H1 (cell line): Measurements from ENCODE around the gene PAPSS2. TPM values are rescaled to one million over a fixed set of nuclear protein-coding genes. Genes with fewer than 3 reads are reported as not detected.

ENCODE experiments used
- CTCF ChIA-PET: fragments of 300-600 bp; sonication (Branson Sonifier 250); formaldehyde crosslinking; loops from one replicate; lab custom pipeline; 2021; ENCODE audit not compliant: partially characterized antibody; lab: Charles Lee
- POLR2A ChIA-PET: fragments of 300-600 bp; sonication (Branson Sonifier 250); formaldehyde crosslinking; loops from one replicate; lab custom pipeline; 2021; ENCODE audit warnings: inconsistent platforms; ENCODE audit not compliant: partially characterized antibody; lab: Charles Lee
- DNase-seq, 2 experiments: peaks; one replicate each; pipeline versions ENCODE4 v3.0.0 to v3.0.0-alpha.2; 2010 to 2022; ENCODE audit warnings: low spot score in 2 of 2, low read depth in 1 of 2, mixed read lengths in 1 of 2
- FAIRE-seq: peaks from 2 replicates; lab custom pipeline; 2011; peaks lifted over from hg19 to GRCh38; lab: Jason Lieb, UNC
- H2AFZ ChIP-seq: 2 replicates; pipeline ENCODE4 v1.8.1; 2012; ENCODE audit warnings: low read length, inconsistent platforms
- H2AK5ac ChIP-seq: 2 replicates; pipeline ENCODE4 v1.6.1; 2013; ENCODE audit warnings: low read depth, low read length
- H2BK120ac ChIP-seq: replicated peaks from 2 replicates; pipeline ENCODE3; 2013; ENCODE audit warnings: low read depth, low read length, inconsistent platforms
- H2BK12ac ChIP-seq: 2 replicates; pipeline ENCODE4 v1.6.1; 2013; ENCODE audit warnings: low read depth, low read length
- H2BK15ac ChIP-seq: 2 replicates; pipeline ENCODE4 v1.6.1; 2013; ENCODE audit warnings: low read length
- H2BK20ac ChIP-seq: 2 replicates; pipeline ENCODE4 v1.6.1; 2013; ENCODE audit warnings: low read length
- H2BK5ac ChIP-seq: 2 replicates; pipeline ENCODE4 v1.6.1; 2013; ENCODE audit warnings: low read depth, low read length
- H3K14ac ChIP-seq: 2 replicates; pipeline ENCODE4 v1.6.1; 2013; ENCODE audit warnings: inconsistent platforms; ENCODE audit not compliant: insufficient read length
- H3K18ac ChIP-seq: 2 replicates; pipeline ENCODE4 v1.6.1; 2013; ENCODE audit warnings: low read length; ENCODE audit errors: extremely low read depth
- H3K23ac ChIP-seq: 2 replicates; pipeline ENCODE4 v1.6.1; 2013; ENCODE audit warnings: inconsistent platforms; ENCODE audit not compliant: insufficient read length
- H3K23me2 ChIP-seq: 2 replicates; pipeline ENCODE4 v1.6.1; 2013; ENCODE audit warnings: low read depth, low read length
- H3K27ac ChIP-seq: 2 replicates; pipeline ENCODE4 v1.6.1; 2011; ENCODE audit warnings: low read depth, low read length, inconsistent platforms
- H3K27me3 ChIP-seq, 4 experiments: replicated peaks in 1 of 4; 1 replicate in 1 of 4; 2 replicates in 3 of 4; pipeline versions ENCODE4 v1.6.1 to v1.8.1; 2011 to 2013; ENCODE audit warnings: low read length in 3 of 4, mild to moderate bottlenecking in 3 of 4, inconsistent platforms in 2 of 4, mixed read lengths in 2 of 4, moderate library complexity in 1 of 4; ENCODE audit not compliant: control insufficient read depth in 3 of 4, insufficient read depth in 3 of 4; ENCODE audit errors: extremely low read depth in 1 of 4
- H3K36me3 ChIP-seq, 4 experiments: 2 replicates each; pipeline versions ENCODE4 v1.6.1 to v1.8.1; 2011 to 2013; ENCODE audit warnings: mild to moderate bottlenecking in 4 of 4, low read length in 3 of 4, moderate library complexity in 2 of 4, control low read depth in 1 of 4, inconsistent platforms in 1 of 4; ENCODE audit not compliant: insufficient read depth in 4 of 4, control insufficient read depth in 2 of 4
- H3K4ac ChIP-seq: replicated peaks from 2 replicates; pipeline ENCODE3; 2013; ENCODE audit warnings: low read length, low read depth, mixed read lengths, inconsistent platforms; ENCODE audit not compliant: insufficient read length
- H3K4me1 ChIP-seq, 4 experiments: replicated peaks in 1 of 4; 1 replicate in 1 of 4; 2 replicates in 3 of 4; pipeline versions ENCODE4 v1.6.1 to v1.8.1; 2011 to 2013; ENCODE audit warnings: low read length in 3 of 4, inconsistent platforms in 2 of 4, mixed read lengths in 1 of 4; ENCODE audit not compliant: insufficient read depth in 4 of 4, control insufficient read depth in 3 of 4
- H3K4me2 ChIP-seq, 2 experiments: 2 replicates each; pipeline versions ENCODE4 v1.6.1 to v1.8.1; 2011 to 2013; ENCODE audit warnings: low read depth in 2 of 2, low read length in 2 of 2, control low read depth in 1 of 2, inconsistent platforms in 1 of 2, mild to moderate bottlenecking in 1 of 2; ENCODE audit not compliant: insufficient read depth in 1 of 2
- H3K4me3 ChIP-seq, 4 experiments: fragments of 200-600, 300-600 bp in 1 of 4; sonication (generic), shearing (Covaris generic), sonication (Bioruptor Twin) in 1 of 4; 2 replicates each; pipeline versions ENCODE4 v1.5.1 to v1.8.1; 2011 to 2016; ENCODE audit warnings: low read length in 4 of 4, low read depth in 3 of 4, control low read depth in 2 of 4, inconsistent platforms in 2 of 4, mild to moderate bottlenecking in 2 of 4, mixed read lengths in 1 of 4, moderate library complexity in 1 of 4; ENCODE audit not compliant: insufficient read depth in 2 of 4; ENCODE audit errors: extremely low read depth in 1 of 4
- H3K56ac ChIP-seq: replicated peaks from 2 replicates; pipeline ENCODE3; 2013; ENCODE audit warnings: low read depth, mild to moderate bottlenecking, mixed read lengths, low read length, inconsistent platforms; ENCODE audit not compliant: insufficient read length
- H3K79me1 ChIP-seq: 2 replicates; pipeline ENCODE4 v1.6.1; 2013; ENCODE audit warnings: low read depth, low read length, control low read depth
- H3K79me2 ChIP-seq, 2 experiments: 2 replicates each; pipeline versions ENCODE4 v1.6.1 to v1.8.1; 2012 to 2013; ENCODE audit warnings: low read length in 2 of 2, mild to moderate bottlenecking in 2 of 2, inconsistent platforms in 1 of 2; ENCODE audit not compliant: insufficient read depth in 2 of 2, control insufficient read depth in 1 of 2
- H3K9ac ChIP-seq, 4 experiments: replicated peaks in 1 of 4; 1 replicate in 1 of 4; 2 replicates in 3 of 4; pipeline versions ENCODE4 v1.6.1 to v1.8.1; 2011 to 2013; ENCODE audit warnings: low read depth in 3 of 4, low read length in 3 of 4, control low read depth in 2 of 4, mild to moderate bottlenecking in 2 of 4, moderate library complexity in 2 of 4, inconsistent platforms in 1 of 4; ENCODE audit errors: extremely low read depth in 1 of 4
- H3K9me3 ChIP-seq, 2 experiments: 2 replicates each; pipeline versions ENCODE4 v1.6.1 to v1.8.1; 2012 to 2013; ENCODE audit warnings: mild to moderate bottlenecking in 2 of 2, moderate library complexity in 2 of 2, control low read depth in 1 of 2, inconsistent platforms in 1 of 2, low read depth in 1 of 2, low read length in 1 of 2, mixed read lengths in 1 of 2; ENCODE audit not compliant: insufficient read depth in 2 of 2
- H4K20me1 ChIP-seq, 2 experiments: replicated peaks in 1 of 2; 2 replicates each; pipeline versions ENCODE3 to v1.8.1; 2011 to 2013; ENCODE audit warnings: inconsistent platforms in 2 of 2, low read length in 2 of 2, mild to moderate bottlenecking in 1 of 2; ENCODE audit not compliant: insufficient read depth in 2 of 2, control insufficient read depth in 1 of 2
- H4K5ac ChIP-seq: 2 replicates; pipeline ENCODE4 v1.6.1; 2013; ENCODE audit warnings: low read length, low read depth, mixed read lengths, inconsistent platforms; ENCODE audit not compliant: insufficient read length
- H4K8ac ChIP-seq: 2 replicates; pipeline ENCODE4 v1.8.0; 2013; ENCODE audit warnings: mild to moderate bottlenecking, moderate library complexity, low read length, inconsistent platforms; ENCODE audit not compliant: insufficient read depth; ENCODE audit errors: extremely low read depth
- H4K91ac ChIP-seq: replicated peaks from 2 replicates; pipeline ENCODE3; 2013; ENCODE audit warnings: low read length, mixed read lengths, inconsistent platforms; ENCODE audit not compliant: insufficient read length
- HDAC6 ChIP-seq: IDR thresholded peaks from one replicate; pipeline ENCODE4 v1.7.1; 2012; ENCODE audit warnings: low read depth, mild to moderate bottlenecking, inconsistent platforms, low read length, moderate library complexity
- WGBS, 2 experiments: shearing (Covaris generic) in 1 of 2; methylation state at CpG; one replicate each; pipeline versions ENCODE4 v1.1.6 to v1.1.7; 2013 to 2015; ENCODE audit warnings: low lambda C conversion rate in 2 of 2, mixed read lengths in 2 of 2, inconsistent platforms in 1 of 2, low coverage in 1 of 2, missing lambda C conversion rate in 1 of 2; ENCODE audit not compliant: insufficient replicate concordance in 2 of 2, insufficient coverage in 1 of 2, insufficient read length in 1 of 2; ENCODE audit errors: extremely low coverage in 1 of 2, missing lambda C conversion rate in 1 of 2; 5-methylcytosine and 5-hydroxymethylcytosine counted together
- polyA plus RNA-seq, 7 experiments: library from polyadenylated mRNA; depleted of rRNA in 3 of 7; stranded (reverse) in 5 of 7; unstranded in 2 of 7; fragments of >200 nt in 5 of 7; fragments of 200-250 nt in 2 of 7; gene quantifications; 1 replicate in 5 of 7; 2 replicates in 1 of 7; 4 replicates in 1 of 7; pipeline versions ENCODE4 v1.2.1 to v1.2.3, GENCODE V29; 2011 to 2013; ENCODE audit warnings: missing spikeins in 2 of 7, mixed read lengths in 2 of 7
- total RNA-seq: library from RNA; stranded (reverse); fragmentation: NEBNext Ultra II Directional; extraction: Animal tissue kit (Norgen Biotek cat#: 25700); gene quantifications from 2 replicates; pipeline ENCODE4 v1.2.1, GENCODE V29; 2021

The PAPSS2 gene
- total and polyA plus RNA-seq, 2 of the 8 experiments (the other 6 are each of a cell fraction or from before 2014, with no cell fraction given) = 7.6 to 20.2 TPM

GRCh38 chr10:87702260-87702972 lies 42.7 kb downstream of the PAPSS2 start:
- no peak for DNase-seq
- H3K56ac ChIP-seq = no peak overlapping the region
- no peak overlapping the region for H2AK5ac ChIP-seq
- H3K14ac ChIP-seq = no peak overlapping the region
- ChIA-PET CTCF (interaction anchor here (0.7 kb wide), 1 partner anchor 79 kb away, joined by 3 read pairs; no protein-coding TSS in a partner anchor), POLR2A (interaction anchor here (1.1 kb wide), 1 partner anchor 18 kb away, joined by 3 read pairs; no protein-coding TSS in a partner anchor)
- H3K79me1 ChIP-seq = 0 out of 2 replicates have a peak, but pooled peaks cover 2% of the 10 kb centered on the region
- H3K79me2 ChIP-seq = no peaks in the 10 kb centered on the region
- no peak for FAIRE-seq
- no peaks in the 10 kb centered on the region; a peak in 1 of 8 replicates for H3K36me3 ChIP-seq
- no peak overlapping the region for H3K9ac ChIP-seq
- no peaks in the 10 kb centered on the region for H4K20me1 ChIP-seq
- no peaks in the 10 kb centered on the region for H3K4me1 ChIP-seq
- H3K23ac ChIP-seq = no peak overlapping the region
- WGBS, 2 experiments = 88% methylated on average over 9 of the region's 9 CpGs; no CpG with 5 or more reads in 1 of the 2 experiments
- H2BK20ac ChIP-seq = no peak overlapping the region
- H3K27ac ChIP-seq = no peak overlapping the region
- no peak overlapping the region for H2BK15ac ChIP-seq
- no peak overlapping the region for H2BK12ac ChIP-seq
- no peak overlapping the region; the same call in 1 of the 2 replicates for H4K8ac ChIP-seq
- no peak overlapping the region for H2BK120ac ChIP-seq
- H3K18ac ChIP-seq = no peak overlapping the region
- H3K27me3 ChIP-seq = no peaks in the 10 kb centered on the region
- no peaks in the 10 kb centered on the region for H3K23me2 ChIP-seq
- no peak overlapping the region for H3K4me3 ChIP-seq
- no peak overlapping the region for H4K5ac ChIP-seq
- no peak overlapping the region for H2AFZ ChIP-seq
- no peaks in the 10 kb centered on the region for H3K9me3 ChIP-seq
- no peak overlapping the region for H3K4ac ChIP-seq
- H2BK5ac ChIP-seq = no peak overlapping the region; the same call in 1 of the 2 replicates
- H4K91ac ChIP-seq = no peak overlapping the region
- H3K4me2 ChIP-seq = no peak overlapping the region
- no peak for TF ChIP-seq HDAC6
